H1 (cell line): ENCODE measurements around the gene OSTF1. TPM values are rescaled to one million over a fixed set of nuclear protein-coding genes. Genes with fewer than 3 reads are reported as not detected.

ENCODE experiments used
- CTCF ChIA-PET: fragments of 300-600 bp; sonication (Branson Sonifier 250); formaldehyde crosslinking; loops from one replicate; lab custom pipeline; 2021; ENCODE audit not compliant: partially characterized antibody; lab: Charles Lee
- POLR2A ChIA-PET: fragments of 300-600 bp; sonication (Branson Sonifier 250); formaldehyde crosslinking; loops from one replicate; lab custom pipeline; 2021; ENCODE audit warnings: inconsistent platforms; ENCODE audit not compliant: partially characterized antibody; lab: Charles Lee
- DNase-seq, 2 experiments: peaks; one replicate each; pipeline versions ENCODE4 v3.0.0 to v3.0.0-alpha.2; 2010 to 2022; ENCODE audit warnings: low spot score in 2 of 2, low read depth in 1 of 2, mixed read lengths in 1 of 2
- FAIRE-seq: peaks from 2 replicates; lab custom pipeline; 2011; peaks lifted over from hg19 to GRCh38; lab: Jason Lieb, UNC
- H2AFZ ChIP-seq: 2 replicates; pipeline ENCODE4 v1.8.1; 2012; ENCODE audit warnings: low read length, inconsistent platforms
- H2AK5ac ChIP-seq: 2 replicates; pipeline ENCODE4 v1.6.1; 2013; ENCODE audit warnings: low read depth, low read length
- H2BK120ac ChIP-seq: replicated peaks from 2 replicates; pipeline ENCODE3; 2013; ENCODE audit warnings: low read depth, low read length, inconsistent platforms
- H2BK12ac ChIP-seq: 2 replicates; pipeline ENCODE4 v1.6.1; 2013; ENCODE audit warnings: low read depth, low read length
- H2BK15ac ChIP-seq: 2 replicates; pipeline ENCODE4 v1.6.1; 2013; ENCODE audit warnings: low read length
- H2BK20ac ChIP-seq: 2 replicates; pipeline ENCODE4 v1.6.1; 2013; ENCODE audit warnings: low read length
- H2BK5ac ChIP-seq: 2 replicates; pipeline ENCODE4 v1.6.1; 2013; ENCODE audit warnings: low read depth, low read length
- H3K14ac ChIP-seq: 2 replicates; pipeline ENCODE4 v1.6.1; 2013; ENCODE audit warnings: inconsistent platforms; ENCODE audit not compliant: insufficient read length
- H3K18ac ChIP-seq: 2 replicates; pipeline ENCODE4 v1.6.1; 2013; ENCODE audit warnings: low read length; ENCODE audit errors: extremely low read depth
- H3K23ac ChIP-seq: 2 replicates; pipeline ENCODE4 v1.6.1; 2013; ENCODE audit warnings: inconsistent platforms; ENCODE audit not compliant: insufficient read length
- H3K23me2 ChIP-seq: 2 replicates; pipeline ENCODE4 v1.6.1; 2013; ENCODE audit warnings: low read depth, low read length
- H3K27ac ChIP-seq: 2 replicates; pipeline ENCODE4 v1.6.1; 2011; ENCODE audit warnings: low read depth, low read length, inconsistent platforms
- H3K27me3 ChIP-seq, 4 experiments: replicated peaks in 1 of 4; 1 replicate in 1 of 4; 2 replicates in 3 of 4; pipeline versions ENCODE4 v1.6.1 to v1.8.1; 2011 to 2013; ENCODE audit warnings: low read length in 3 of 4, mild to moderate bottlenecking in 3 of 4, inconsistent platforms in 2 of 4, mixed read lengths in 2 of 4, moderate library complexity in 1 of 4; ENCODE audit not compliant: control insufficient read depth in 3 of 4, insufficient read depth in 3 of 4; ENCODE audit errors: extremely low read depth in 1 of 4
- H3K36me3 ChIP-seq, 4 experiments: 2 replicates each; pipeline versions ENCODE4 v1.6.1 to v1.8.1; 2011 to 2013; ENCODE audit warnings: mild to moderate bottlenecking in 4 of 4, low read length in 3 of 4, moderate library complexity in 2 of 4, control low read depth in 1 of 4, inconsistent platforms in 1 of 4; ENCODE audit not compliant: insufficient read depth in 4 of 4, control insufficient read depth in 2 of 4
- H3K4ac ChIP-seq: replicated peaks from 2 replicates; pipeline ENCODE3; 2013; ENCODE audit warnings: low read length, low read depth, mixed read lengths, inconsistent platforms; ENCODE audit not compliant: insufficient read length
- H3K4me1 ChIP-seq, 4 experiments: replicated peaks in 1 of 4; 1 replicate in 1 of 4; 2 replicates in 3 of 4; pipeline versions ENCODE4 v1.6.1 to v1.8.1; 2011 to 2013; ENCODE audit warnings: low read length in 3 of 4, inconsistent platforms in 2 of 4, mixed read lengths in 1 of 4; ENCODE audit not compliant: insufficient read depth in 4 of 4, control insufficient read depth in 3 of 4
- H3K4me2 ChIP-seq, 2 experiments: 2 replicates each; pipeline versions ENCODE4 v1.6.1 to v1.8.1; 2011 to 2013; ENCODE audit warnings: low read depth in 2 of 2, low read length in 2 of 2, control low read depth in 1 of 2, inconsistent platforms in 1 of 2, mild to moderate bottlenecking in 1 of 2; ENCODE audit not compliant: insufficient read depth in 1 of 2
- H3K4me3 ChIP-seq, 4 experiments: fragments of 200-600, 300-600 bp in 1 of 4; sonication (generic), shearing (Covaris generic), sonication (Bioruptor Twin) in 1 of 4; 2 replicates each; pipeline versions ENCODE4 v1.5.1 to v1.8.1; 2011 to 2016; ENCODE audit warnings: low read length in 4 of 4, low read depth in 3 of 4, control low read depth in 2 of 4, inconsistent platforms in 2 of 4, mild to moderate bottlenecking in 2 of 4, mixed read lengths in 1 of 4, moderate library complexity in 1 of 4; ENCODE audit not compliant: insufficient read depth in 2 of 4; ENCODE audit errors: extremely low read depth in 1 of 4
- H3K56ac ChIP-seq: replicated peaks from 2 replicates; pipeline ENCODE3; 2013; ENCODE audit warnings: low read depth, mild to moderate bottlenecking, mixed read lengths, low read length, inconsistent platforms; ENCODE audit not compliant: insufficient read length
- H3K79me1 ChIP-seq: 2 replicates; pipeline ENCODE4 v1.6.1; 2013; ENCODE audit warnings: low read depth, low read length, control low read depth
- H3K79me2 ChIP-seq, 2 experiments: 2 replicates each; pipeline versions ENCODE4 v1.6.1 to v1.8.1; 2012 to 2013; ENCODE audit warnings: low read length in 2 of 2, mild to moderate bottlenecking in 2 of 2, inconsistent platforms in 1 of 2; ENCODE audit not compliant: insufficient read depth in 2 of 2, control insufficient read depth in 1 of 2
- H3K9ac ChIP-seq, 4 experiments: replicated peaks in 1 of 4; 1 replicate in 1 of 4; 2 replicates in 3 of 4; pipeline versions ENCODE4 v1.6.1 to v1.8.1; 2011 to 2013; ENCODE audit warnings: low read depth in 3 of 4, low read length in 3 of 4, control low read depth in 2 of 4, mild to moderate bottlenecking in 2 of 4, moderate library complexity in 2 of 4, inconsistent platforms in 1 of 4; ENCODE audit errors: extremely low read depth in 1 of 4
- H3K9me3 ChIP-seq, 2 experiments: 2 replicates each; pipeline versions ENCODE4 v1.6.1 to v1.8.1; 2012 to 2013; ENCODE audit warnings: mild to moderate bottlenecking in 2 of 2, moderate library complexity in 2 of 2, control low read depth in 1 of 2, inconsistent platforms in 1 of 2, low read depth in 1 of 2, low read length in 1 of 2, mixed read lengths in 1 of 2; ENCODE audit not compliant: insufficient read depth in 2 of 2
- H4K20me1 ChIP-seq, 2 experiments: replicated peaks in 1 of 2; 2 replicates each; pipeline versions ENCODE3 to v1.8.1; 2011 to 2013; ENCODE audit warnings: inconsistent platforms in 2 of 2, low read length in 2 of 2, mild to moderate bottlenecking in 1 of 2; ENCODE audit not compliant: insufficient read depth in 2 of 2, control insufficient read depth in 1 of 2
- H4K5ac ChIP-seq: 2 replicates; pipeline ENCODE4 v1.6.1; 2013; ENCODE audit warnings: low read length, low read depth, mixed read lengths, inconsistent platforms; ENCODE audit not compliant: insufficient read length
- H4K8ac ChIP-seq: 2 replicates; pipeline ENCODE4 v1.8.0; 2013; ENCODE audit warnings: mild to moderate bottlenecking, moderate library complexity, low read length, inconsistent platforms; ENCODE audit not compliant: insufficient read depth; ENCODE audit errors: extremely low read depth
- H4K91ac ChIP-seq: replicated peaks from 2 replicates; pipeline ENCODE3; 2013; ENCODE audit warnings: low read length, mixed read lengths, inconsistent platforms; ENCODE audit not compliant: insufficient read length
- ATF2 ChIP-seq: IDR thresholded peaks from 2 replicates; pipeline ENCODE4 v1.6.1; 2012; ENCODE audit warnings: low read length, inconsistent platforms
- CTCF ChIP-seq, 3 experiments: IDR thresholded peaks; 1 replicate in 2 of 3; 2 replicates in 1 of 3; pipeline versions ENCODE4 v1.5.1 to v1.6.1; 2011; ENCODE audit warnings: low read length in 3 of 3, mild to moderate bottlenecking in 3 of 3, inconsistent platforms in 2 of 3, low read depth in 1 of 3, moderate library complexity in 1 of 3; ENCODE audit not compliant: insufficient read depth in 1 of 3; ENCODE audit errors: control extremely low read depth in 1 of 3
- E2F6 ChIP-seq: IDR thresholded peaks from 2 replicates; pipeline ENCODE4 v1.6.1; 2012; ENCODE audit warnings: inconsistent platforms
- PHF8 ChIP-seq: fragments of 200-600 bp; sonication (generic); conservative IDR thresholded peaks from 2 replicates; pipeline ENCODE4 v1.7.1; 2012; ENCODE audit warnings: low read depth, mild to moderate bottlenecking, inconsistent platforms, low read length, moderate library complexity
- POLR2AphosphoS5 ChIP-seq: IDR thresholded peaks from 2 replicates; pipeline ENCODE4 v1.6.1; 2011; ENCODE audit warnings: low read depth, low read length
- SIN3A ChIP-seq, 2 experiments: IDR thresholded peaks in 1 of 2; conservative IDR thresholded peaks in 1 of 2; 2 replicates each; pipeline ENCODE4 v1.6.1; 2011 to 2012; ENCODE audit warnings: low read length in 2 of 2, improper control_type of control experiment in 1 of 2, low read depth in 1 of 2, mild to moderate bottlenecking in 1 of 2
- SP4 ChIP-seq: IDR thresholded peaks from 2 replicates; pipeline ENCODE4 v1.6.1; 2012; ENCODE audit warnings: low read length, inconsistent platforms
- TCF12 ChIP-seq: IDR thresholded peaks from 2 replicates; pipeline ENCODE4 v1.6.1; 2011; ENCODE audit warnings: low read depth, mild to moderate bottlenecking, low read length
- WGBS, 2 experiments: shearing (Covaris generic) in 1 of 2; methylation state at CpG; one replicate each; pipeline versions ENCODE4 v1.1.6 to v1.1.7; 2013 to 2015; ENCODE audit warnings: low lambda C conversion rate in 2 of 2, mixed read lengths in 2 of 2, inconsistent platforms in 1 of 2, low coverage in 1 of 2, missing lambda C conversion rate in 1 of 2; ENCODE audit not compliant: insufficient replicate concordance in 2 of 2, insufficient coverage in 1 of 2, insufficient read length in 1 of 2; ENCODE audit errors: extremely low coverage in 1 of 2, missing lambda C conversion rate in 1 of 2; 5-methylcytosine and 5-hydroxymethylcytosine counted together
- polyA plus RNA-seq, 7 experiments: library from polyadenylated mRNA; depleted of rRNA in 3 of 7; stranded (reverse) in 5 of 7; unstranded in 2 of 7; fragments of >200 nt in 5 of 7; fragments of 200-250 nt in 2 of 7; gene quantifications; 1 replicate in 5 of 7; 2 replicates in 1 of 7; 4 replicates in 1 of 7; pipeline versions ENCODE4 v1.2.1 to v1.2.3, GENCODE V29; 2011 to 2013; ENCODE audit warnings: missing spikeins in 2 of 7, mixed read lengths in 2 of 7
- total RNA-seq: library from RNA; stranded (reverse); fragmentation: NEBNext Ultra II Directional; extraction: Animal tissue kit (Norgen Biotek cat#: 25700); gene quantifications from 2 replicates; pipeline ENCODE4 v1.2.1, GENCODE V29; 2021

Gene OSTF1
- total and polyA plus RNA-seq, 2 of the 8 experiments (the other 6 are each of a cell fraction or from before 2014, with no cell fraction given): 5.0 to 18.9 TPM

GRCh38 chr9:75041041-75041440 lies 47.3 kb upstream of the OSTF1 start:
- Histone ChIP-seq H2AK5ac (no peak overlapping the region), H2BK5ac (no peak overlapping the region), H2BK120ac (no peak overlapping the region), H3K9me3 (no peaks in the 10 kb centered on the region), H4K20me1 (no peaks in the 10 kb centered on the region), H3K27ac (no peak overlapping the region), H3K56ac (no peak overlapping the region), H4K8ac (no peak overlapping the region), H3K4ac (no peak overlapping the region), H2AFZ (no peak overlapping the region), H3K79me1 (no peaks in the 10 kb centered on the region), H3K18ac (no peak overlapping the region), H3K14ac (no peak overlapping the region), H4K5ac (no peak overlapping the region), H3K4me2 (no peak overlapping the region), H3K36me3 (no peaks in the 10 kb centered on the region), H3K23me2 (peaks cover 2% of the 10 kb centered on the region; the same call in 1 of the 2 replicates), H4K91ac (no peak overlapping the region), H3K23ac (no peak overlapping the region), H2BK12ac (no peak overlapping the region), H3K27me3 (no peaks in the 10 kb centered on the region), H3K79me2 (no peaks in the 10 kb centered on the region), H2BK20ac (no peak overlapping the region), H3K9ac (no peak overlapping the region), H2BK15ac (no peak overlapping the region), H3K4me3 (no peak overlapping the region), H3K4me1 (no peaks in the 10 kb centered on the region)
- TF ChIP-seq CTCF (IDR thresholded peaks at IDR 0.05; ENCODE audit: control extremely low read depth in 1 of 3, insufficient read depth in 1 of 3, low read depth in 1 of 3, low read length in 3 of 3) (no peak), TCF12 (no peak), E2F6 (no peak), POLR2AphosphoS5 (no peak), SP4 (no peak), PHF8 (no peak), SIN3A (conservative IDR thresholded peaks at IDR 0.05 in 1 of 2, IDR thresholded peaks at IDR 0.05 in 1 of 2; ENCODE audit: low read depth in 1 of 2, low read length in 2 of 2) (no peak), ATF2 (no peak)
- POLR2A ChIA-PET: no interaction called here
- CTCF ChIA-PET: no interaction called here
- no peak for DNase-seq
- FAIRE-seq: no peak
- WGBS, 2 experiments: 88% methylated on average over 1 of the region's 1 CpG; no CpG with 5 or more reads in 1 of the 2 experiments
